Left lung (tissue), 10 donors: ENCODE results near the gene GIT2. TPM values are rescaled to one million over a fixed set of nuclear protein-coding genes. Genes with fewer than 3 reads are reported as not detected.

Experiments used
- ATAC-seq: fragments of 200-7000 bp; cut with Tn5 transposase; one replicate; pipeline ENCODE4 v1.9.1; 2020; ENCODE audit warnings: moderate library complexity
- DNase-seq, 4 donors: peaks; one replicate each; pipeline ENCODE4 v3.0.0-alpha.2; 2013 to 2020
- H3K27ac ChIP-seq, 2 donors: fragments of 200-600 bp; sonication (generic) in 1 of 2; one replicate each; pipeline versions ENCODE4 v1.5.0 to v1.8.0; 2020 to 2021
- H3K27me3 ChIP-seq, 2 donors: fragments of 200-600 bp; sonication (generic) in 1 of 2; one replicate each; pipeline versions ENCODE4 v1.5.0 to v1.8.0; 2020 to 2021
- H3K36me3 ChIP-seq, 2 donors: fragments of 200-600 bp; sonication (generic) in 1 of 2; one replicate each; pipeline versions ENCODE4 v1.5.0 to v1.8.0; 2020 to 2021
- H3K4me1 ChIP-seq, 2 donors: fragments of 200-600 bp; one replicate each; pipeline ENCODE4 v1.8.0; 2021
- H3K4me3 ChIP-seq, 2 donors: fragments of 200-600 bp; sonication (generic) in 1 of 2; one replicate each; pipeline versions ENCODE4 v1.5.0 to v1.8.0; 2020 to 2021; ENCODE audit warnings: mild to moderate bottlenecking in 1 of 2
- H3K9me3 ChIP-seq, 2 donors: fragments of 200-600 bp; sonication (generic) in 1 of 2; one replicate each; pipeline versions ENCODE4 v1.5.0 to v1.8.0; 2020 to 2021
- CTCF ChIP-seq, 2 donors: fragments of 200-600 bp; sonication (generic) in 1 of 2; IDR thresholded peaks; one replicate each; pipeline versions ENCODE4 v1.5.0 to v1.8.0; 2021; ENCODE audit warnings: antibody characterized with exemption in 2 of 2
- intact Hi-C, 2 donors: fragments of 100-400 bp; cut with DNase I; formaldehyde crosslinking; loops; one replicate each; pipeline versions ENCODE4 v1.11.2 to v1.14.2; 2022
- polyA plus RNA-seq, 6 donors: library from polyadenylated mRNA; unstranded; fragments of 120-200 nt; gene quantifications; one replicate each; pipeline ENCODE4 v1.2.1, GENCODE V29; 2013; ENCODE audit not compliant: insufficient read length in 6 of 6
- total RNA-seq, 2 donors: library from RNA; stranded (reverse); fragmentation: NEBNext Ultra II Directional; extraction: Animal tissue kit (Norgen Biotek cat#: 25700); gene quantifications; one replicate each; pipeline ENCODE4 v1.2.1, GENCODE V29; 2021
- donor health status: DM: no; HTN: yes; CAD: no.
- donor health status: DM: no; HTN: no; CAD: no.

GIT2 gene
- total and polyA plus RNA-seq, 8 donors: 42.7 to 72.7 (median 56.2) TPM

- no peak overlapping the region for H3K4me3 ChIP-seq
- DNase-seq (no peak), ATAC-seq (no peak)
- H3K27me3 ChIP-seq: no peaks in the 10 kb centered on the region
- H3K27ac ChIP-seq: no peak overlapping the region
- TF ChIP-seq CTCF (IDR thresholded peaks at IDR 0.05): no peak
- intact Hi-C loops: no loop called here
- H3K9me3 ChIP-seq: no peaks in the 10 kb centered on the region
- H3K4me1 ChIP-seq: peaks cover 0 to 29% of the 10 kb centered on the region in 2 donors
- no peaks in the 10 kb centered on the region for H3K36me3 ChIP-seq
Observed at GRCh38 chr12:109890620-109891170, 105.5 kb downstream of the GIT2 start.

DNA sequence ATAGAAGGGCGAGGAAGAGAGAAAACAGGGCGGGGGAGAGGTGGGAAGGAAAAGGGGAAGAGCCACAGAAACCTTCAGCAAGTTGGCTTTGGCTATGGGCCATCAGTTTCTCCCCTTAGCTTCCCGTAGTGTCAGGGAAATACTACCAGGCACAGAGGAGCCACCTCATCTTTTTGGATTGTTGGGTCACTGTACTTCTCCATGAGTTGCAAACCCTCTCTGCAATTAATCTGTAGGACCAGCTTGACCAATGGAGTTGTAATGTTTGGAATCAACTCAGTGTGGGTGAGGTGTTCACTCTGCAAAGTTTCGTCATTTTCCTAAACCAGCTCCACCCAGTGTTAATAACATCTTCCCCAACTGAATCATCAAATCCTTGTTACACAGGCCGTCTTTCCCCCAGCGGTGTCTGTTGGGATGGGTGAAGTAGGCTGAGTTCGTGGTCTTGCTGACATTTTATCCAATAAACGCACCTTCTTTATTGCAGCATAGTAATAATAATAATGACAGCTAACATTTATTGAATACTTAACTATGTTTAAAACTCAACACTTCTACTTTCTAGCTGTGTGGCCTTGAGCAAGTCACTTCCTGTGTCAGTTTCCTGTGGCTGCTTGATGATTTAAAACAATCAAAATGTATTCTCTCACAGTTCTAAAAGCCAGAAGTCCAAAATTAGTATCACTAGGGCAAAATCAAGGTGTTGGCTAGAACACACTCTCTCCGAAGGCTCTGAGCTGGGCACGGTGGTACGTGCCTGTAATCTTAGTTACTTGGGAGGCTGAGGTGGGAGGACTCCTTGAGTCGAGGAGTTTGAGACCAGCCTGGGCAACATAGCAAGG is 107.8 kb downstream of the GIT2 start:
- intact Hi-C loops: loop anchor here in 1 of 2 donors (10.0 kb wide), 1 partner anchor 84 kb away; no protein-coding TSS in a partner anchor
- H3K4me3 ChIP-seq: no peak overlapping the region
- no peaks in the 10 kb centered on the region for H3K36me3 ChIP-seq
- peak; percentile 70 for ATAC-seq
- H3K27me3 ChIP-seq: no peaks in the 10 kb centered on the region
- DNase-seq: no peak
- no peaks in the 10 kb centered on the region for H3K9me3 ChIP-seq
- TF ChIP-seq CTCF (IDR thresholded peaks at IDR 0.05): no peak
- H3K4me1 ChIP-seq: peaks cover 0 to 29% of the 10 kb centered on the region in 2 donors
- peak overlapping the region; percentile 44 to 86 for H3K27ac ChIP-seq

- Histone ChIP-seq H3K4me3 (no peak overlapping the region), H3K36me3 (no peaks in the 10 kb centered on the region), H3K4me1 (peaks cover 0 to 34% of the 10 kb centered on the region in 2 donors), H3K9me3 (no peaks in the 10 kb centered on the region), H3K27ac (no peak overlapping the region), H3K27me3 (no peaks in the 10 kb centered on the region)
- ATAC-seq (no peak), DNase-seq (no peak)
- intact Hi-C loops: loop anchor here in 1 of 2 donors (10.0 kb wide), 1 partner anchor 81 kb away; no protein-coding TSS in a partner anchor
- TF ChIP-seq CTCF (IDR thresholded peaks at IDR 0.05): no peak
Observed at GRCh38 chr12:109885616-109886015, 110.6 kb downstream of the GIT2 start.

DNA sequence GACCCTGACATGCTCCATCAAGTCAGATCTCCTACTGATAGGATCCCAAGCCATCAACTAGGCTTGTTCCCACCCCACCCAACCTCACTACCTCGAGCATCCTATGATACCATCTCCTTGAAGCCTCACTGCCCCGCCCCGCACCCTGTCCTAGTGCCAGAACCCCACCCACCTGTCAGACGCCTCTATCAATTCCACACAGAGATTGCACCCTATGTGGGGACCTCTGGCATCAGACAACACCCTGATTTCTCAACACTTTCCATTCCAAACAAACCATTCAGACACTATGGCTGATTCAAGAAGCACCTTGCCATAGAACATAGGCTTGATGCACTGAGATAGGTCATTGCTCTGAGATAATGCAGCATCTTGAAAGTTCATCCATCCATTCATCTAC is 112.7 kb downstream of the GIT2 start:
- H3K9me3 ChIP-seq: no peaks in the 10 kb centered on the region
- intact Hi-C loops: loop anchor here in 1 of 2 donors (10.0 kb wide), 1 partner anchor 79 kb away; no protein-coding TSS in a partner anchor
- H3K27ac ChIP-seq: no peak overlapping the region
- peaks cover 5 to 32% of the 10 kb centered on the region in 2 donors for H3K4me1 ChIP-seq
- no peak for DNase-seq
- H3K4me3 ChIP-seq: no peak overlapping the region
- H3K27me3 ChIP-seq: no peaks in the 10 kb centered on the region
- no peaks in the 10 kb centered on the region for H3K36me3 ChIP-seq
- ATAC-seq: no peak
- no peak for TF ChIP-seq CTCF (IDR thresholded peaks at IDR 0.05)

- no peak for TF ChIP-seq CTCF (IDR thresholded peaks at IDR 0.05)
- H3K36me3 ChIP-seq: no peaks in the 10 kb centered on the region
- no peak for ATAC-seq
- no peak for DNase-seq
- no peaks in the 10 kb centered on the region for H3K27me3 ChIP-seq
- peaks cover 5 to 34% of the 10 kb centered on the region in 2 donors for H3K4me1 ChIP-seq
- H3K27ac ChIP-seq: no peak overlapping the region
- no peaks in the 10 kb centered on the region for H3K9me3 ChIP-seq
- no peak overlapping the region for H3K4me3 ChIP-seq
- intact Hi-C loops: loop anchor here in 1 of 2 donors (10.0 kb wide), 1 partner anchor 77 kb away; no protein-coding TSS in a partner anchor
Observed at GRCh38 chr12:109881752-109882151, 114.4 kb downstream of the GIT2 start.
